ENCODE measurements around the gene SCN9A.
A peak's percentile ranks its signal among the peaks of the same experiment; 100 is the strongest.

Gene SCN9A

GRCh38 chr2:166393008-166393407 is 17.3 kb upstream of the SCN9A start:
- no peak for TF ChIP-seq CTCF (IDR thresholded peaks at IDR 0.05; ENCODE audit: insufficient read depth, low read depth, low read length, missing control alignments)
- no peak for DNase-seq (ENCODE audit: low read depth)
- H3K4me3 ChIP-seq (ENCODE audit: low read length): no peak overlapping the region

GRCh38 chr2:166388481-166389070 is 12.8 kb upstream of the SCN9A start:
- TF ChIP-seq CTCF (IDR thresholded peaks at IDR 0.05; ENCODE audit: insufficient read depth, low read depth, low read length, missing control alignments): no peak
- no peak overlapping the region for H3K4me3 ChIP-seq (ENCODE audit: low read length)
- DNase-seq (ENCODE audit: low read depth): no peak

- TF ChIP-seq CTCF (IDR thresholded peaks at IDR 0.05; ENCODE audit: insufficient read depth, low read depth, low read length, missing control alignments): no peak
- no peak for DNase-seq (ENCODE audit: low read depth)
- H3K4me3 ChIP-seq (ENCODE audit: low read length): no peak overlapping the region
Measured at GRCh38 chr2:166385313-166385712, 9.6 kb upstream of the SCN9A start.

GRCh38 chr2:166384774-166385173 is 9.0 kb upstream of the SCN9A start:
- H3K4me3 ChIP-seq (ENCODE audit: low read length): no peak overlapping the region
- TF ChIP-seq CTCF (IDR thresholded peaks at IDR 0.05; ENCODE audit: insufficient read depth, low read depth, low read length, missing control alignments): peak; percentile 39
- peak; percentile 44 for DNase-seq (ENCODE audit: low read depth)

DNA sequence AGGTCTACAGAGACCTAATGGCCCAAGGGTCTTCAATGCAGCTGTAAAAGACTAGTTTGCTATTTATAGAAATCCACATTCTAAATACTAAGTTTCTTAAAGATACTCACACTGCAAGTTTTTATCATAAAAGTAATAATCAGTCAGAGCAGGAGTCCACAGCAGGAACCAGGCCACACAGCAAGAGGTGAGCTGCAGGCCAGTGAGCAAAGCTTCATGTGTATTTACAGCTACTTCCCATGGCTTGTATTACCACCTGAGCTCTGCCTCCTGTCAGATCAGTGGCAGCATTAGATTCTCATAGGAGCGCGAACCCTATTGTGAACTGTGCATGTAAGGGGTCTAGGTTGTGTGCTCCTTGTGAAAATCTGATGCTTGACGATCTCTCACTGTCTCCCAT is 6.7 kb upstream of the SCN9A start:
- no peak overlapping the region for H3K4me3 ChIP-seq (ENCODE audit: low read length)
- no peak for TF ChIP-seq CTCF (IDR thresholded peaks at IDR 0.05; ENCODE audit: insufficient read depth, low read depth, low read length, missing control alignments)

DNA sequence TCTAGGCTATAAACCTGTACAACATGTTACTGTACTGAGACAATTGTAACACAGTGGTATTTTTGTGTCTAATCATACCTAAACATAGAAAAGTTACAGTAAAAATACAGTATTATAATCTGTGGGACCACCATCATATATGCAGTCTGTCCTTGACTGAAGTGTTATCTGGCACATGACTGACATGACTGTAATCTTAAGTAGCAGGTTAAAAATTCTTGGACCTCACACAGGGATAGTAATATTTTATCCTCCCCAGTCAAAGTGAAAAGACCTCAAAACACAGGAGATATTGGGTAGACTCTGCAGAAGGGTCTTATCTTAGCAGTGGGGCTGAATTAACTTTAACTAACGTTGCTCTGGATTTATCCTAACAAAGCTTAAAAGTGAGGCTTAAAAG is 4.9 kb upstream of the SCN9A start:
- no peak for DNase-seq (ENCODE audit: low read depth)
- no peak for TF ChIP-seq CTCF (IDR thresholded peaks at IDR 0.05; ENCODE audit: insufficient read depth, low read depth, low read length, missing control alignments)
- no peak overlapping the region for H3K4me3 ChIP-seq (ENCODE audit: low read length)

More for the DNA sequence above, 6.7 kb upstream of the SCN9A start:
- no peak for DNase-seq (ENCODE audit: low read depth)

GRCh38 chr2:166376873-166377272 is 1.1 kb upstream of the SCN9A start:
- H3K4me3 ChIP-seq (ENCODE audit: low read length): no peak overlapping the region
- DNase-seq (ENCODE audit: low read depth): no peak
- no peak for TF ChIP-seq CTCF (IDR thresholded peaks at IDR 0.05; ENCODE audit: insufficient read depth, low read depth, low read length, missing control alignments)

Data from epithelial cell of esophagus (primary cell).